RWPE1 (cell line): ENCODE data around the gene SNPH.
"Not testable (repeated sequence)": the region's sequence is repeated elsewhere in the genome, so short reads cannot be mapped to it uniquely, and the experiment has no call there.

Experiments used
- CTCF ChIA-PET: fragments of 350-600 bp; sonication (Branson Sonifier 250); formaldehyde crosslinking; extraction: SDS; loops from one replicate; lab custom pipeline; 2021; lab: Yijun Ruan, JAX
- POLR2A ChIA-PET: fragments of 400-600 bp; formaldehyde crosslinking; extraction: SDS; loops from one replicate; lab custom pipeline; 2020; ENCODE audit warnings: antibody characterized with exemption; ENCODE audit not compliant: low non-redundant PET; lab: Yijun Ruan, JAX
- DNase-seq: peaks from one replicate; pipeline ENCODE4 v3.0.0; 2012; ENCODE audit warnings: low spot score
- H3K27ac ChIP-seq: fragments of 450-650 bp; 2 replicates; pipeline ENCODE4 v1.5.1; 2017
- TF ChIP-seq, protein P1 (sequence below): fragments of 450-650 bp; conservative IDR thresholded peaks from 2 replicates; pipeline ENCODE4 v1.5.1; 2017; ENCODE audit warnings: low read depth, mild to moderate bottlenecking

The SNPH gene

DNA sequence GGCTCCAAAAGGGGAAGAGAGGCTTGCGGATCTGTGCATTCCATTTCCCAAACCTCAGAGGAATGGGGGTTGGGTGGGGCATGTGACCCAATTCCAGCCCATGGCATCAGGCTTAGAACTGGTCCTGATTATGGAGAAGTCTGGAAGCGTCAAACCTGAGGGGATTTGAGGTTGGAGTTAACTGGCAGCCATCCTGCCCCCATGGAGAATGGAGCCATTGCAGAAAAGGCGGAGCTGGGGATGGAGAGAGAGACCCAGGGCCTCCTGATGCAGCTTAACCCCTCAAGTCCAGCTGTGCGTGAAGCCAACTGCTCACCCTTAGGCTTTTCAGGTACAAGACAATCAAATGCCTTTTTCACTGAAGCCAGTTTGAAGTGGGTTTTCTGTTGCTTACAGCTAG is 72.7 kb downstream of the SNPH start:
- TF ChIP-seq, protein P1, sequence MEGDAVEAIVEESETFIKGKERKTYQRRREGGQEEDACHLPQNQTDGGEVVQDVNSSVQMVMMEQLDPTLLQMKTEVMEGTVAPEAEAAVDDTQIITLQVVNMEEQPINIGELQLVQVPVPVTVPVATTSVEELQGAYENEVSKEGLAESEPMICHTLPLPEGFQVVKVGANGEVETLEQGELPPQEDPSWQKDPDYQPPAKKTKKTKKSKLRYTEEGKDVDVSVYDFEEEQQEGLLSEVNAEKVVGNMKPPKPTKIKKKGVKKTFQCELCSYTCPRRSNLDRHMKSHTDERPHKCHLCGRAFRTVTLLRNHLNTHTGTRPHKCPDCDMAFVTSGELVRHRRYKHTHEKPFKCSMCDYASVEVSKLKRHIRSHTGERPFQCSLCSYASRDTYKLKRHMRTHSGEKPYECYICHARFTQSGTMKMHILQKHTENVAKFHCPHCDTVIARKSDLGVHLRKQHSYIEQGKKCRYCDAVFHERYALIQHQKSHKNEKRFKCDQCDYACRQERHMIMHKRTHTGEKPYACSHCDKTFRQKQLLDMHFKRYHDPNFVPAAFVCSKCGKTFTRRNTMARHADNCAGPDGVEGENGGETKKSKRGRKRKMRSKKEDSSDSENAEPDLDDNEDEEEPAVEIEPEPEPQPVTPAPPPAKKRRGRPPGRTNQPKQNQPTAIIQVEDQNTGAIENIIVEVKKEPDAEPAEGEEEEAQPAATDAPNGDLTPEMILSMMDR = no peak
- CTCF ChIA-PET = no interaction called here

DNA sequence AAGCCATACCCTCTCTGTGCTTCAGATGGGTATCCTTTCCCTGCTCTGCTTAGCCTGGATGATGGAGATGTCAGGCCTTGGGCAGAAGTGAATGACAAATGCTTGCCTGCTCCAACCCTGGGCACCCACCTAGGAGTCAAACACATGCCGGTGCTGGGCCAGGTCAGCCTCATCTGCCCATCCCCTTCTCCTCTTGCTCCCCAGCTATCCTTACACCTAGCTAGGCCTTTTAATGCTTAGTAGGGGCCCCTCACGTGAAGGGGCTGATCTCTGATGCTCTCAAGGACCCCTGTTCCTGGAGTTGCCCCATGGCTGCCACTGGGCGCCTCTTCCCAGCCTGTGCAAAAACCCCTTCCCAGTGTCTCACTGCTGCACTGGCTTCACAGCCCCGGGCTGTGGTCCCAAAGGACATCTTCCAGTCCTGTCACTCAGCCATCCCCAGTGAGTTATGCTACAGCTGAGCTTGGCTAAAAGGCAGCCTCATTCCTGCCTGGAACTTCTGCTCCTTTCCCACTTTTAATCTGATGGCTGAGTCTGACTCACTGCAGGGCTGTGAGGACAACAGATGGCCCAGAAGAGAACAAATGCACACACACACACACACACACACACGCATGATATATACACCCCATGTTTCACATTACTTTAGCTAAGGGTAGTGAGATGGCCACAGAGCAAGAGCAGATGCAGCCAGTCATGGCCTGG is 75.6 kb downstream of the SNPH start:
- no peak overlapping the region for H3K27ac ChIP-seq
- no peak for DNase-seq
- TF ChIP-seq, protein P1 = no peak
- ChIA-PET CTCF (no interaction called here), POLR2A (no interaction called here)

More for the DNA sequence above, 72.7 kb downstream of the SNPH start:
- DNase-seq = no peak
- POLR2A ChIA-PET = no interaction called here
- no peak overlapping the region for H3K27ac ChIP-seq

DNA sequence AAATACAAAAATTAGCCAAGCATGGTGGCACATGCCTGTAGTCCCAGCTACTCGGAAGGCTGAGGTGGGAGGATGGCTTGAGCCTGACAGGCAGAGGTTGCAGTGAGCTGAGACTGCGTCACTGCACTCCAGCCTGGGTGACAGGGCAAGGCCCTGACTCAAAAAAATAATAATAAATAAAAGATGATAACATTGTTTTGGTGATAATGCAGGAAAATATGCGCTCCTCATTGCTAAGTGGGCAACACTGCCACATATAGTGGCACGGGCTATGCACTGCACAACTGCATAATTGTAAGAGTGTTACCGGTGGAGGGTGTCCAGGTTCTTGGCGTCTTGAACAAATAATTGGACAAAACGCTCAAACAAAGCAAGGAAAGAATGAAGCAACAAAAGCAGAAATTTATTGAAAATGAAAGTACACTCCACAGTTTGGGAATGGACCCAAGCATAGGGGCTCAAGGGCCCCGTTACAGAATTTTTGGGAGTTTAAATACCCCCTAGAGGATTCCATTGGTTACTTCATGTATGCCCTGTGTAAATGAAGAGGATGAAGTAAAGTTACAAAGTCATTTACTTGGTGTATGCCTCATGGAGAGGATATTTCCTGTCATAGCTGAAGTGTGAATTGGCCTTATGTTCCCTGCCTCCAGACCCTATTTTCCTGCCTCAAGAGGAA is 77.5 kb downstream of the SNPH start:
- POLR2A ChIA-PET, H3K27ac ChIP-seq, DNase-seq: not testable (repeated sequence)
- CTCF ChIA-PET = interaction anchor here (0.7 kb wide), 1 partner anchor 44 kb away, joined by 3 read pairs; no protein-coding TSS in a partner anchor

DNA sequence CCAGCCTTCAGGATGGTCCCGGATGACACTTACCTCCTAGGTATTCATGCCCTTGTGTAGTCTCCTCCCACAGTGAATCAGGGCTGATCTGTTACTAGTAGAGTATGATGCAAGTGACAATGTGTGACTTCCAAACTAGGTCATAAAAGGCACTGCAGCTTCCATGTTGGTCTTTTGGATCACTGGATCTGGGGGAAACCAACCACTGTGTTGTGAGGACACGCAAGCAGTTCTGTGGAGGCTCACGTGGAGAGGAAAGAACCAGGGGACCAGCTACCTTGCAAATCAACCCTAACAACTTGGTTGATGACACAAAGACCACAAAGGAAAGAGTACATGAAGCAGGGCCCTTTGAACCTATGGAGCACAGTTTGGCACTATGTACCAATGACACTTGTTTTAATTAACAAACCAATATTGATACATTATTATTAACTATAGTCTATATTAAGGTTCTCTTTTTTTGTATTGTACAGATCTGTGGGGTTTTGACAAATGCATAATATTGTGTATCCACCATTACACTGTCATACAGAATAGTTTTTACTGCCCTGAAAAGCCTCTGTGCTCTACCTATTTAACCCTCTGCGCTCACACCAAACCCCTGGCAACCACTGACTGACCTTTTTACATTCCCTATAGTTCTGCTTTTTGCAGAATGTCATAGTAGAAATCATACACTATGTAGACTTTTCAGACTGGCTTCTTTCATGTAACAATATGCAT is 79.1 kb downstream of the SNPH start:
- no peak for DNase-seq
- CTCF ChIA-PET = interaction anchor here (0.7 kb wide), 1 partner anchor 647 kb away, joined by 4 read pairs; no protein-coding TSS in a partner anchor
- POLR2A ChIA-PET = no interaction called here
- H3K27ac ChIP-seq = no peak overlapping the region
- TF ChIP-seq, protein P1 = no peak

DNA sequence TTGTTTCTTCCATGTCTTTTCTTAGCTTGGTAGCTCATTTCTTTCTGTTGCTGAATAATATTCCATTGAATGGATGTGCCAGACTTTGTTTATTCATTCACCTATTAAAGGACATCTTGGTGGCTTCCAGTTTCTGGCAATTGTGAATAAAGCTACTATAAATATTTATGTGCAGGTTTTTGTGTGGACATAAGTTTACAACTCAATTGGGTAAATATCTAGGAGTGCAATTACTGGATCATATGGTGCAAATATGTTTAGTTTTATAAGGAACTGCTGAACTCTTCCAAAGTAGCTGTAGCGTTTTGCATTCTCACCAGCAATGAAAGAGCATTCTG is 79.6 kb downstream of the SNPH start:
- DNase-seq = no peak
- no peak overlapping the region for H3K27ac ChIP-seq
- POLR2A ChIA-PET = no interaction called here
- TF ChIP-seq, protein P1 = no peak
- CTCF ChIA-PET = no interaction called here

DNA sequence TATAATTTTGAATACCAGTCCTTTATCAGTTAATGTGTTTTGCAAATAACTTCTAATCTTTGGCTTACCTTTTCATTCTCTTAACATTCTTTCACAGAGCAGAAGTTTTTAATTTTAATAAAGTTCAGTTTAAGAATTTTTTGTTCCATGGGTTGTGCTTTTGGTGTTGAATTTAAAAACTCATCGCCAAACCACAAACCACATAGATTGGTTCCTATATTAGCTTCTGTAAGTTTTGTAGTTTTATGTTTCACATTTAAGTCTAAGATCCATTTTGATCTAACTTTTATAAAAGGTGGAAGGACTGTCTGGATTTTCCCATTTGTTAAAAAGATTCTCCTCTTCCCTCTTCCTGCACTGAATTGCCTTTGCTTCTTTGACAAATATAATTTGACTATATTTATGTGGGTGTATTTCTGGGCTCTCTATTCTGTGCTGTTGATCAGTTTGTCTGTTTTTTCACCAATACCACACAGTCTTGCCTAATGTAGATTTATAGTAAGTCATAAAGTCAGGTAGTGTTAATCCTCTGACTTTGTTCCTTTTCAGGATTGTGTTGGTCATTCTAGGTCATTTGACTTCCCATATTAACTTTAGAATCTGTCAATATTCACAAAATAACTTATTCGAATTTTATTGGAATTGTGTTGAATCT is 80.3 kb downstream of the SNPH start:
- H3K27ac ChIP-seq = no peak overlapping the region
- TF ChIP-seq, protein P1 = no peak
- DNase-seq = no peak
- ChIA-PET CTCF (no interaction called here), POLR2A (no interaction called here)
